Measurements from ENCODE around the gene POMGNT2.
"Not testable (repeated sequence)": the region's sequence is repeated elsewhere in the genome, so short reads cannot be mapped to it uniquely, and the experiment has no call there.

Gene POMGNT2

GRCh38 chr3:43046583-43046982 lies 59.3 kb downstream of the POMGNT2 start:
- no peak for DNase-seq

DNA sequence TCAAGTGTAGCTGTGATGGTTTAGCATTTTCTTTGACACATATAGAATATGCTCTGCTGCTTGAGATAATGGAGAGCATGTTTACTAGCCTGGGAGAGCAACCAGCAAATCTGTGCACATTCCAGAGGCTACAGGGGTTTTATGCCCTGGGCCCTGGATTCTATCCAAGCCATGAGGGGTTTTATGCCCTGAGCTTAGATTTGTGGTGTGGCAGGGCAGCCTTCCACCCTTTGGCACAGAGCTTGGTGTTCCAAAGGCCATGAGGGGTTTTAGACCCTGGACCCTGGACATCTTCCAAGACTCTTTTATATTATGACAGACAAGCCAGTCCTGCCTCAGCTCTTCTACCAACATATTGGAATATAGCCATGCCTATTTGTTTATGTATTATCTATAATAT lies 60.8 kb downstream of the POMGNT2 start:
- DNase-seq = not testable (repeated sequence)

DNA sequence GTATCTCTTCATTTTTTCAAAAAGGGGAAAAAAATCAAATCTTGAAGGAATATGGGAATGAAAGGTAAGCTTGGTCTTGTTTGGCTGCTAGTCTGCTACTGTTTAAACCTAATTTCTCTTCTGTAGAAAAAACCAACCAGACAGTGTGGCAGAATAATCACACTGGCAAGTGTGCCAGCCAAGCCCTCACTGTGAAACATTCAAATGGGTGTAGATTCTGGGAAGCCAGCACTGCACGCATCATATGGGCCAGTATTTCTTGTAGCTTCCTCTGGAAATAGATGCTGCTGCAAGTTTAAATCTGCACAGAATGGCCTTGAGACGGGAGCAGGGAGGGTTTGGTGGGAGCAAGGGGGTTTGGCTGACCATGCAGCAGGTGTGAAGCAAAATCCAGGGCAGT lies 62.1 kb downstream of the POMGNT2 start:
- DNase-seq = no peak

- DNase-seq = no peak
Observed at GRCh38 chr3:43043071-43043766, 62.7 kb downstream of the POMGNT2 start.

DNA sequence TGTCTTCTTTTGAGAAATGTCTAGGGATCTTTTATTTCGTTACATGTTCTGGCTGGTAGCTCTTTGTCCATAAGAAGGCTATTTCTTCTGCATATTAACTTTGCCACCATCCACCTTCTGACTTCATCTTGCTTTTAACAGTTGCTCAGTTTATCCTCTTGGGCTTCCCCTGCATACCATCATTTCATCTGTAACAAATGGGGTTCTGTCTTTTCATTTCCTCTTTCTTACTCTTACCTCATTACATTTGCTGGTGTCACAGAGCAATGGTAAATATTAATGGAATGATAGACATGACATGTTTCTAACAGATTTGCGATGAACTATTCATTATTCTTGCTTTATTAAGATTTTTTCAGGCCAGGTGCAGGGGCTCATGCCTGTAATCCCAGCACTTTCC lies 64.4 kb downstream of the POMGNT2 start:
- no peak for DNase-seq

GRCh38 chr3:43038010-43038409 lies 67.9 kb downstream of the POMGNT2 start:
- no peak for DNase-seq

DNA sequence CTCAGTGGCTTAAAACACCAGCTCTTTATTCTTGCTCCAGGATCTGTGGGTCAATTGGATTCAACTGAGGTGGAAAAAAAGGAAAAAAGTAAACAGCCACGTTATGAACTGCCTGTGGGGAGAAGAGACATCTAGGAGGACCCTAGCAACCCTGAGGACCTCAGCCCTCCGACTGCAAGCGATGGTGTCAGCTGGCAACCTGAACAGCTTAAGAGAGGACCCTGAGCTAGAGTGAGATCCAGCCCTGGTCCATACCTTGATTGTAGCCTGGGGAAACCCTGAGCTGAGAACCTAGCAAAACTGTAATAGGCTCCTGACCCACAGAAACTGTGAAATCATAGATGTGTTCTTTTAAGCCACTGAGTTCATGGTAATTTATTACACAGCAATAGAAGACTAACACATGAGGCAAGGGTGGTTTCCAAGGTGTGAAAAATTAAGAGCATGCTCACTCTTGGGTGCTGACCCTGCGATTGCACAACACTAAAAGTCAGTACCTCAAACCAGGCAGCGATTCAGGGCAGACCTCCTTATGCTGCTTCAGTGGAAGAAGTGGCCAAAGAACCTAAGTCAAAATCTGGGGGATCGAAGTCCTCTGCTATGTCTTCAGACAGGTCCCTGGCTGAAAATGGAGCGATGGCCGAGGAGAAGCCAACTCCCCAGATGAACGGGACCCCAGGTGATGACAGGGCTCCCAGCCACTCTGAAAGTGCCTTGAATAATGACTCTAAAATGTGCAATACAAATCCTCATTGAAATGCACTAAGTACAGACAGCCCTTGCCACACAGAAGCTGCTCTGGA lies 69.1 kb downstream of the POMGNT2 start:
- no peak for DNase-seq

DNA sequence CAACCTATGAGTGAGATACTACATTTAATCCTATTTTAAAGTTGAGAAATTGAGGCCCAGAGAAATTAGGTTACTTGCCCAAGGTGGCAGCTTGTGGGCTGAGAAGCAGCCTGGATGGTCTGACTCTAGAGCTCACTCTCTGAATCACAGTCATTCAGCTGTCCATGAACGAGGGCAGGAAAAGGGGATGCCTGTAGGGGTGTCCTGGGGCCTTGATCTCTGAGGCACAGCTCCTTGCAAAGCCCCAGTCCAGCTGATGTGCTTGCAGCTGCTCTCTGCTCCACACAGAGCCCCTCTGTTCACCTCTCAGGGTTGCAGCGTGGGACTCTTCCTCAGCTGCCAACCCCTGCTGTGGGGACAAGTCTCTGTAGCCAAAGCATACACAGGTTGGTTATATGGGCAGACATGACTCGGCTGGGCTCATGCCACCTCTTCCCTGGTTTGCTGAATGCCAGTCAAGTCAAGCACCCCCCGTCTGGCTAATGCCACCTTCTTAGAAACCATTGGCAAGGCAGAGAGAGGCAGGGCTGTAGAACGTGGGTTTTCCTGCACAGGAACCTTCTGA lies 70.0 kb downstream of the POMGNT2 start:
- DNase-seq = peak in 6 of 56 donors; percentile 8 to 26 (median 12)

DNA sequence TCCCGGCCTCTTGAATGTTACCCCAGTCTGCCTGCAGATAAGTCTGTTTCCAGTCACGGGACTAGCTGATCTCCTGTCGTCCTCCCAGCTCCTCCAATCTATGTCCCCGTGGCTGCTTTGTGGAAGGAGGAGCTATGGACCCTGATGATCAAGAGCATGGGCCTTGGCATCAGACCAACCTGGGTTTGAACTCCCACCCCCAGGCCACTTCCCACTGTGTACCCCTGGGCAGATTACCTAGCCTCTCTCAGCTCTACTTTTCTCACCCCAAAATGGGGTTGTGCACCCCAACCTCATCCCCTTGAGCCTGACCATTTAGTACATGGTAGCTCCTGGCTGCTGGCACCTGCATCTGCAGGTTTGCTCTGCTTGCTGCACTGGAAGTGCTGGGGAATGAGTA lies 71.0 kb downstream of the POMGNT2 start:
- no peak for DNase-seq

GRCh38 chr3:43034200-43034599 lies 71.7 kb downstream of the POMGNT2 start:
- DNase-seq = no peak

GRCh38 chr3:43032646-43033628 lies 72.9 kb downstream of the POMGNT2 start:
- DNase-seq = no peak

- no peak for DNase-seq
Observed at GRCh38 chr3:43031889-43032545, 73.9 kb downstream of the POMGNT2 start.

DNA sequence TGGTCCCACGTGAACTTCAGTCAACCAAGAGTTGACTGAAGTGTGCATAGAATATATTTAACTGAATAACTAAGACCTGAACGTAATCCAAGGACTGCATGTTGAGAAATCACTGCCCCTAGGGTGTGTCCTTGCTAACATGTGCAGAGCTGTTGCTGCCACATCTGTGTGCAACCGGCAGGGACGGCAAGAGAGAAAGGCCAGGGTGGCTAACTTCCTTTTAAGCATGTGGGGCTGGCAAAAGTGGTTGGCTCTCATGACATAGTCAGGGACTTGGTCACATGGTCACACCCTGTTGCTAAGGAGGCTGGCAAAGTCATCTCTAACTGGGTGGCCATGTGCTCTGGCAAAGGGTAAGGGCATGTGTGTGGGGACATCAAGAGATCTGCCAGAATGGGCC lies 74.4 kb downstream of the POMGNT2 start:
- no peak for DNase-seq

DNA sequence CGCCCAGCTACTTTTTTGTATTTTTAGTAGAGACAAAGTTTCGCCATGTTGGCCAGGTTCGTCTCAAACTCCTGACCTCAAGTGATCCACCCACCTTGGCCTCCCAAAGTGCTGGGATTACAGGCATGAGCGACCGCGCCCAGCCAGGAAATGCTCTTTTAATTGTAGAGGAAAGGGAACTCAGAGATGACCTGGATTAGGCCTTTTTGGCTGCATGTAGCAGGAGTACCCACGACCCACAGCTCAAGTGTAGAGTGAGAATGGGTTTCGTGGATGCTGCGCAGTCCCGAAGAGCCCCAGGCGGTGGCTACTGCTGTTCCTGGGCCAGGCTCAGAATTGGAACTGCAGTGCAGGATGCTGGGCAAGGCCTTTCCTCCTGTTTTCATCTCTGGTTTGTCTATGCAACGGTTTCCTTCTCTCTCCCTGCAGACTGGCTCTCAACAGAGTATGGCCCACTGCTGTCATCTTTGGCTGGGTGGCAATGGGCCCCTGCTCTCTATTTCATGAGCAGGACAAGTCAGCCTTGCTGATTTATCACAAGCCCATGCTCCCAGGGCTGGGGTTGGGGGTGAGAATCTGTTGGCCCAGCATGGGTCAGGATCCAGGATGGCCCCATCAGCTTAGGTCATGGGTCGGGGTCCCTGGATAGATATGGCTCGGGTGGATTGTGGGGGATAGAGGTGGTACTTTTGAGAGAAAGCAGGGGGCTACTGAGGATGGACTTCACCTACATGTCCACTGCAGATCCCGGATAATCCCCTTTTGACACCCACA lies 75.5 kb downstream of the POMGNT2 start:
- no peak for DNase-seq

Measured in amygdala (tissue), 56 donors.